MM.1S (cell line): ENCODE measurements around the gene PADI2.

Experiments
- CTCF ChIP-seq: fragments of 300-600 bp; sonication (generic); IDR thresholded peaks from 2 replicates; pipeline ENCODE4 v1.5.1; 2016; ENCODE audit warnings: antibody characterized with exemption, low read length, mixed read lengths
- EZH2 ChIP-seq: fragments of 300-600 bp; sonication (generic); optimal IDR thresholded peaks from 2 replicates; pipeline ENCODE3; 2017; ENCODE audit warnings: low read depth, mild to moderate bottlenecking, antibody characterized with exemption, low read length, mixed read lengths

GRCh38 chr1:17108786-17109185 lies 10.5 kb downstream of the PADI2 start:
- TF ChIP-seq CTCF: no peak
- no peak for TF ChIP-seq EZH2
